Colon (tissue), 2 donors: ENCODE measurements around the gene MEGF9.
"Not testable (repeated sequence)": the region's sequence is repeated elsewhere in the genome, so short reads cannot be mapped to it uniquely, and the experiment has no call there.

Experiments used
- FAIRE-seq: peaks from 2 replicates; lab custom pipeline; 2012; peaks lifted over from hg19 to GRCh38; lab: Jason Lieb, UNC
- donor health status: control.
- donor health status: control.

MEGF9 gene

GRCh38 chr9:120714088-120714845 lies at the start of gene MEGF9:
MEGF9 (minus strand) TSS chr9:120714470; CDS start chr9:120714358, 112 bp downstream.
- FAIRE-seq = no peak

- FAIRE-seq = no peak
These were observed 46.7 kb upstream of the MEGF9 start for GRCh38 chr9:120761006-120761405.

- FAIRE-seq = no peak
These were observed 45.6 kb upstream of the MEGF9 start for GRCh38 chr9:120759755-120760400.

GRCh38 chr9:120758544-120758943 lies 44.3 kb upstream of the MEGF9 start:
- no peak for FAIRE-seq

- no peak for FAIRE-seq
These were observed 43.0 kb upstream of the MEGF9 start for GRCh38 chr9:120757026-120757913.

- FAIRE-seq = no peak
These were observed 42.3 kb upstream of the MEGF9 start for GRCh38 chr9:120756531-120756930.

- no peak for FAIRE-seq
These were observed 41.7 kb upstream of the MEGF9 start for GRCh38 chr9:120755810-120756434.

- no peak for FAIRE-seq
These were observed 40.8 kb upstream of the MEGF9 start for GRCh38 chr9:120755044-120755443.

GRCh38 chr9:120750421-120750820 lies 36.2 kb upstream of the MEGF9 start:
- FAIRE-seq = no peak

GRCh38 chr9:120746366-120746765 lies 32.1 kb upstream of the MEGF9 start:
- FAIRE-seq = not testable (repeated sequence)

GRCh38 chr9:120745278-120745677 lies 31.0 kb upstream of the MEGF9 start:
- FAIRE-seq = no peak

GRCh38 chr9:120742951-120743416 lies 28.7 kb upstream of the MEGF9 start:
- no peak for FAIRE-seq

- no peak for FAIRE-seq
These were observed 27.4 kb upstream of the MEGF9 start for GRCh38 chr9:120741701-120742100.

GRCh38 chr9:120741191-120741590 lies 26.9 kb upstream of the MEGF9 start:
- no peak for FAIRE-seq

- no peak for FAIRE-seq
These were observed 25.9 kb upstream of the MEGF9 start for GRCh38 chr9:120740132-120740531.

- no peak for FAIRE-seq
These were observed 23.3 kb upstream of the MEGF9 start for GRCh38 chr9:120737416-120738165.

- FAIRE-seq = no peak
These were observed 22.6 kb upstream of the MEGF9 start for GRCh38 chr9:120736881-120737280.

GRCh38 chr9:120735415-120736126 lies 21.3 kb upstream of the MEGF9 start:
- FAIRE-seq = no peak

GRCh38 chr9:120734607-120735410 lies 20.5 kb upstream of the MEGF9 start:
- FAIRE-seq = no peak

GRCh38 chr9:120733190-120733589 lies 18.9 kb upstream of the MEGF9 start:
- no peak for FAIRE-seq
